ENCODE data around the gene SEC24B.
A peak's percentile ranks its signal among the peaks of the same experiment; 100 is the strongest.

The SEC24B gene

DNA sequence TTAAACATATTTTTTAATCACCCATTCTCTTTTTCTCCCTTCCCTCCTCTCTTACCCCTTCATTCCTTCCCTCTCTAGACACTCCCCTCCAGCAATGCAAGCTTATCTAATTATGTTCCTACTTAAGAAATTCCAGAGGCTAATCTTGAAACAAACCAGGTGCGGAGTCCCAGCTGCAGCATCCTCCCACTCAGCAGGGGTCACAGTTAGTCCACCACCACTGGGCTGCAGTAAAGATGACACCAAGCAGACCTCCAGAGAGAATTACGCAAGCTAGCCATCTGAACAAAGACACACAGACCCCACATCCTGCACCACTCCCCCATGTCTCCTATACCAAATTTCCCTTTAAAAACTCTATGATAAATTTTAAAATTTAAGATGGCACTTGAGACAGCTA, 13.9 kb upstream of the SEC24B start:
- in situ Hi-C loops (cut with HindIII; ENCODE audit: low pct_ligation_motif_present, low sequenced_read_pairs): loop anchor here (25.0 kb wide), 1 partner anchor 732 kb away; no protein-coding TSS in a partner anchor
- H3K27ac ChIP-seq: no peak overlapping the region
- H3K4me3 ChIP-seq (ENCODE audit: low read depth, low read length): no peak overlapping the region
- no peaks in the 10 kb centered on the region for H3K36me3 ChIP-seq (replicated peaks)
- no peaks in the 10 kb centered on the region for H3K27me3 ChIP-seq (replicated peaks)
- TF ChIP-seq, protein P1, sequence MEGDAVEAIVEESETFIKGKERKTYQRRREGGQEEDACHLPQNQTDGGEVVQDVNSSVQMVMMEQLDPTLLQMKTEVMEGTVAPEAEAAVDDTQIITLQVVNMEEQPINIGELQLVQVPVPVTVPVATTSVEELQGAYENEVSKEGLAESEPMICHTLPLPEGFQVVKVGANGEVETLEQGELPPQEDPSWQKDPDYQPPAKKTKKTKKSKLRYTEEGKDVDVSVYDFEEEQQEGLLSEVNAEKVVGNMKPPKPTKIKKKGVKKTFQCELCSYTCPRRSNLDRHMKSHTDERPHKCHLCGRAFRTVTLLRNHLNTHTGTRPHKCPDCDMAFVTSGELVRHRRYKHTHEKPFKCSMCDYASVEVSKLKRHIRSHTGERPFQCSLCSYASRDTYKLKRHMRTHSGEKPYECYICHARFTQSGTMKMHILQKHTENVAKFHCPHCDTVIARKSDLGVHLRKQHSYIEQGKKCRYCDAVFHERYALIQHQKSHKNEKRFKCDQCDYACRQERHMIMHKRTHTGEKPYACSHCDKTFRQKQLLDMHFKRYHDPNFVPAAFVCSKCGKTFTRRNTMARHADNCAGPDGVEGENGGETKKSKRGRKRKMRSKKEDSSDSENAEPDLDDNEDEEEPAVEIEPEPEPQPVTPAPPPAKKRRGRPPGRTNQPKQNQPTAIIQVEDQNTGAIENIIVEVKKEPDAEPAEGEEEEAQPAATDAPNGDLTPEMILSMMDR (IDR thresholded peaks at IDR 0.05; ENCODE audit: low read depth, low read length, missing control alignments): no peak
- DNase-seq: no peak

DNA sequence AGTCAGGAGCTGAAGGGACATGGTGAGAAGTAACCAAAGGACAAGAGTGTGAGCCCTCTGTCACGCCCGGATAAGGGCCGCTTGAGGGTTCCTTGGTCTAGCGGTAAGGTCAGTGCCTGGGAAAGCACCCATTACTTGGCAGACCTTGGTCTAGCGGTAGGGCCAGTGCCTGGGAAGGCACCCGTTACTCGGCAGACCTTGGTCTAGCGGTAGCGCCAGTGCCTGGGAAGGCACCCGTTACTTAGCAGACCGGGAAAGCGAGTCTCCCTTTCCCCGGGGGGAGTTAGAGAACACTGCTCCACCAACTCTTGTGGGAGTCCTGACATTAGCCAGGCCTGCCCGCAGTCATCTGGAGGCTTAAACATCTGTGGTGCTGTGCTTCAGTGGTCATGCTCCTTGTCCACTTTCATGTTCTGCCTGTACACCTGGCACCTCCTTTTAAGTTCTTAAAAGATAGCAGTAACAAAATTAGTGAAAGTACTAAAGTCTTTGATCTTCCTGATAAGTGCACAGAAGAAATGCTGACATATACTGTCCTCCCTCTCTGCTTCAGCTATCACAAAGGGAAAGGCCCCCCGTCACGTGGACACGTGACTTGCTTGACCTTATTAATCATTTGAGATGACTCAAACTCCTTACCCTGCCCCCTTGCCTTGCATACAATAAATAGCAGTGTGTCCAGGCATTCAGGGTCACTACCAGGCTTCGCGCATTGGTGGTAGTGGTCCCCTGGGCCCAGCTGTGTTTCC, 9.3 kb upstream of the SEC24B start:
- TF ChIP-seq, protein P1 (IDR thresholded peaks at IDR 0.05; ENCODE audit: low read depth, low read length, missing control alignments): no peak
- Histone ChIP-seq H3K27me3 (replicated peaks) (no peaks in the 10 kb centered on the region), H3K36me3 (replicated peaks) (no peaks in the 10 kb centered on the region), H3K4me3 (ENCODE audit: low read depth, low read length) (no peak overlapping the region), H3K27ac (no peak overlapping the region)
- in situ Hi-C loops (cut with HindIII; ENCODE audit: low pct_ligation_motif_present, low sequenced_read_pairs): loop anchor here (25.0 kb wide), 1 partner anchor 737 kb away; no protein-coding TSS in a partner anchor
- DNase-seq: no peak

DNA sequence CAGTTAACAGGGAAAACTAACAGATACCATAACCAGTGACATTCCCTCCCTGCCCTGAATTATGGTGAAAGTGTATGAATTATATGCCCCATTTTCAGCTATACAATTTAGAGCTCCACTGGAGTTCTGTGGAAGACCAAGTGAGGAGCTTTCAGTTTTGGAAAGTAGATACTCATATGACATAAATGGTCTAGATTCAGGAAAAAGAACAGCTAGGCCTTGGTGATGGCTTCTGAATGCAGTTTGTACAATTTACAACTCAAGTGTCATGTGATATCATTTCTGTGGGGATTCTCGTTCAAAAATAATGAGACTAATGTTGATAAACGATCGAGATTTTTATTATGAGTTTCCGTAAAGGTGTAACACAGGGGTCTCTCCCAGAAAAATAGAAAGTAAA, 8.2 kb upstream of the SEC24B start:
- DNase-seq: no peak
- no peak overlapping the region for H3K4me3 ChIP-seq (ENCODE audit: low read depth, low read length)
- H3K27me3 ChIP-seq (replicated peaks): no peaks in the 10 kb centered on the region
- in situ Hi-C loops (cut with HindIII; ENCODE audit: low pct_ligation_motif_present, low sequenced_read_pairs): no loop called here
- TF ChIP-seq, protein P1 (IDR thresholded peaks at IDR 0.05; ENCODE audit: low read depth, low read length, missing control alignments): no peak
- H3K27ac ChIP-seq: no peak overlapping the region
- no peaks in the 10 kb centered on the region for H3K36me3 ChIP-seq (replicated peaks)

DNA sequence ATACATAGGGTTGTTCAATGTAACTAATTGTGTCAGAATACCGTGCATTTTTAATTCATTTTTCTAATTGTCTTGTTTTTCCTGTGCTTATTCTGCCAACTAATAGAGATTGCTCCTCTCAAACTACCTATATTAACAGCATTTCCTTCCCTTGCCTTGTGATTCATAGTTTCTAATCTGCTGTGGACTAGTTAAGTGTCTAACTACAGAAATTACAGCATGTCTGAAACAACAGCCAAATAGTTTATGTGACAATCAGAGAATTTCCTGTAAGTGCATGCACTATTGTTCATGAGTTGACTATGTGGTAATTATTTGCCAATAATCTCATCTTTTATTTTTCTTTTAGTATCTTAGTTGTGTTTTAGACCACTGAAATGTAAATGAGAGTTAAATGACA, 4.1 kb upstream of the SEC24B start:
- in situ Hi-C loops (cut with HindIII; ENCODE audit: low pct_ligation_motif_present, low sequenced_read_pairs): no loop called here
- TF ChIP-seq, protein P1 (IDR thresholded peaks at IDR 0.05; ENCODE audit: low read depth, low read length, missing control alignments): no peak
- H3K4me3 ChIP-seq (ENCODE audit: low read depth, low read length): no peak overlapping the region
- no peak for DNase-seq
- H3K36me3 ChIP-seq (replicated peaks): no peaks in the 10 kb centered on the region
- no peak overlapping the region for H3K27ac ChIP-seq
- no peaks in the 10 kb centered on the region for H3K27me3 ChIP-seq (replicated peaks)

DNA sequence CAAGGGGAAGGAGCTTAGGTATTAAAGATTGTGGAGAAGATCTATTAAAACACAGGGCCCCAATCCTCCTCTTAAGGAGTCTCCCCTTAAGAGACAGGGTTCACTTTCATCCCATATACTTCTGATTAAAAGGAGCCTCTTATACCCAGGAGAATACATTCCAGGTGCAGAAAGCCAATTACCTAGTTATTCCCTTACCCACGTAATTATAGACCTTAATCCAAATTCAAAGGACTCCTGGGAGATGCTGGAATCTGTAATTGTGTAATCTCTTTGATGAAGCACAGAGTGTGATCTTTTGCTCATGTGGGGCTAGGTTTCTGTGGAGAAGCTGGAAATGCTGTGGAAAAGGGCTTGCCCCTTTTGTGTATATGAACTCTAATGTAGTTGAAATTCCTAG, 1.4 kb upstream of the SEC24B start:
- Histone ChIP-seq H3K4me3 (ENCODE audit: low read depth, low read length) (no peak overlapping the region), H3K27ac (no peak overlapping the region), H3K27me3 (replicated peaks) (no peaks in the 10 kb centered on the region), H3K36me3 (replicated peaks) (no peaks in the 10 kb centered on the region)
- in situ Hi-C loops (cut with HindIII; ENCODE audit: low pct_ligation_motif_present, low sequenced_read_pairs): no loop called here
- DNase-seq: no peak
- TF ChIP-seq, protein P1 (IDR thresholded peaks at IDR 0.05; ENCODE audit: low read depth, low read length, missing control alignments): no peak

DNA sequence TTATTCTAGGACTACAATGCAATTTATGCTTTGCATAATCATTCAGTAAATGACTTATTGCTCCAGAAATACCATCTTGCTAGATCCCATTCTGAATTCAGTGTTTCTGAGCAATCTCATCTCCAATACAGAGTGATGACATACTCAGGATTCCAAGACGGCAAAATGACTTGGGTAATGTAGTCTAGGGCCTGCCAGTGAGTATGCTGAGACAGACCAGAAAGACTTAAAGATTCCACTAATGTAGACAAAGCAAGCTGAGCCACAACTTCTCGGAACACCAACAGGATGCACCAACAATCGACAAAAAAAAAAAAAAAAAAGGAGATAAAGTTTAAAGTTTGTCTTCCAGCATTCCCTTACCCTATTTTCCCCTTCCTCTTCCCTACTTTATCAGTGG, 919 bp upstream of the SEC24B start:
- H3K27ac ChIP-seq: peak overlapping the region; percentile 85
- H3K27me3 ChIP-seq (replicated peaks): no peaks in the 10 kb centered on the region
- H3K36me3 ChIP-seq (replicated peaks): no peaks in the 10 kb centered on the region
- peak overlapping the region; percentile 73 for H3K4me3 ChIP-seq (ENCODE audit: low read depth, low read length)
- in situ Hi-C loops (cut with HindIII; ENCODE audit: low pct_ligation_motif_present, low sequenced_read_pairs): no loop called here
- peak; percentile 70 for DNase-seq
- TF ChIP-seq, protein P1 (IDR thresholded peaks at IDR 0.05; ENCODE audit: low read depth, low read length, missing control alignments): no peak
